Fibroblast of peridontal ligament (primary cell): ENCODE measurements around the gene SLC6A17.

Experiments used
- DNase-seq: peaks from one replicate; pipeline ENCODE4 v3.0.0-alpha.2; 2010; ENCODE audit errors: extremely low read depth

The SLC6A17 gene

DNA sequence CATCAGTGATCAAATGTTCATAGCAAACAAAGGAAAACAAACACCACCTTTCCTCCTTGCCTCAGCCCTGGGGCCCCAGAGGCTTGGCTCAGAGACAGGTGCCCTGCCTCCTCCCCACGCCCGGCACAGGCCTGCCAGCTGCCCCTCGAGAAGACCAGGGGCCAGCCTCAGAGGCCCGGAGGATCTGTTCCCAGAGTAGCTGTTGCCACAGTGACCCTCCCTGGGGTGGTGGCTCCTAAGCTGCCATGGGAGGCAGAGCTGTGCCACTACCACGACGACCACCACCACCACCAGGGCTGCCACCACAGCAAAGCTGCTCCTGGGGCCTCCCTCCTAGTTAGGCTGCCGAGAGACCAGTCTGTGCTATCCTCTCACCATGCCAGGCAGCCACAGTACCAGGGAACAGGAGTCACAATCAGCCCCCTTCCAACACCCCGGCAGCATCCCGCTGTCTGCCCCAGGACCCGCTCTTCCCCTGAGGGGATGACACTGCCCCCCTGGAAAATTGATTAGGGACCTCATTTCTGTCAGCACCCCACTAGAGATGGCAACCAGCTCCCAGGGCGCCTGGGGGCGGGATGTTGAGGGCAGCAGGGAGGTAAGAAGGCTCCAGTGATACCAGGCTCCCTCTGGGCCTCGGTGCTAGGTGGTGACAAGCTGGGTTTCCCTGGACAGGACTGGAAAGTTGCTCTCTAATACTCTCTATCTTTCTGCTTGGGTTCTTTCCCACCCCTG lies 90.3 kb downstream of the SLC6A17 start:
- no peak for DNase-seq

DNA sequence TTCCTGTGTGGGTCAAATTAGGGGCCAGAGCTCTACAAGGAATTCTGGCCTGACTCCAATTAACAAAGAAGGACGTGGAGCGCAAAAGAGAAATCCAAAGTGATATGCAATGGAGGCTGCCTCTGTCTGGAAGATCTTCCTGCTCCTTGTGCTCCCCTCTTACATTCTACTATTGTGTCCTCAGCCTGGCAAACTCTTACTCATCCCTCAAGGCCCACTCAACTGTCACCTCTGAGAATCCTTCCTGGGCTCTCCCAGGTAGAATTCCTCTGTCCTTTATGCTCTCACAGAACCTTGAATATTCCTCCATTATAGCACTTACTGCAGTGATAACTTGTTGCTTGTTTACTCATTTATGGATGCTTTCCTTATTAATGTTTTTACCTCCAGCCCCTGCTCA lies 91.2 kb downstream of the SLC6A17 start:
- DNase-seq: no peak

DNA sequence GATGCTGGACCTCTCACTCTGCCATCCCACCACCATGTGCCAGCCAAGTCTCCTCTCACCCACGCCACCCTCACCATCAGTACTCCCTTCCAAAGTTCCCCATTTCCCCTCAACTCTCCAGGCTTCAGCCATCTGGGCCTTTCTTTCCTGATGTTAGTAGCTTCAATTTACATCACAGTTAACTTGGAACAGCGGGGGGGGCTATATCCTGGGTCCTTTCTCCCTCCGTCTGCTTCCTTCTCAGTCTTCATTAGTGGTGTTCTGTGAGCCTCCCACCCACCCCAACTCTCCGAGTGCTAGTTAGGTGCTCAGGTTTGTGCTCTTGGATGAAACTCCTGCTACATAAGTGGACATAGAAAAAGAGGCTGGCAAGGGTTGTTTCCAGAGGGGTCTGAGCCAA lies 91.8 kb downstream of the SLC6A17 start:
- DNase-seq: no peak

DNA sequence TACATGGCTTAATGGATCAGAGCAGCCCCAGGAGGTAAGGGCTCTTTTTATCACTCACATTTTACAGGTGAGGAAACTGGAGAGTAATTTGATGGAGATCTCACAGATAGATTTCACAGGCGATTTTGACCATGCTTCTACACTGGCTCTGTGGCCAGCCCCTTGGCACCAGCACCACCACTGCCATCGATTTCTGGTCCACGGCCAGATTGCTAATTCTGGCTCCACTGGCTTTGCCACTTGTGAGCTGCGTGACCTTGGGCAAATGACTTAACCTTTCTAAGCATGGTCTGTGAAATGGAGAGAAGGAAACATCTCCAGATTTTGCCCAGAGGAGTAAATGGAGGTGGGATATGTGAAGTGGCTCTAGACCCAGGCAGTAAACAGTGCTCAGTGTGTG lies 92.4 kb downstream of the SLC6A17 start:
- DNase-seq: no peak

DNA sequence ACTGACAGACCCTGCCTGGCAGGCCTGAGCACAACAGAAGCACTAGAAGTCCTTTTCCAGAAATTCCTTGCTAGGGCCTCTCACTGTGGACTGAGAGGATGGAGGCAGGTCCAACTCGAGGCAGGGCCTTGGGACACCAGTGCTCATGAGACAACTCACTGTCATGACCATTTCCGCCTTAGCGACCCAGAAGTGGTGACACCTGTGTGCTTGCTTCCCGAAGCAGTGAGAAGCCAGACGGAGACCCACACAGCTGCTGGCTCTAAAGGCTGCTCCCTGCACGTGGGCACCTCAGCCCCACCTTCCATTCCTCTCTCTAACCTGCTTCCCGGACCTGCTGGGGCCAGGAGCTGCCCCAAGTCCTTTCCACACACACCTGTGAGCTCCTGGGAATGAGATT lies 92.9 kb downstream of the SLC6A17 start:
- no peak for DNase-seq

DNA sequence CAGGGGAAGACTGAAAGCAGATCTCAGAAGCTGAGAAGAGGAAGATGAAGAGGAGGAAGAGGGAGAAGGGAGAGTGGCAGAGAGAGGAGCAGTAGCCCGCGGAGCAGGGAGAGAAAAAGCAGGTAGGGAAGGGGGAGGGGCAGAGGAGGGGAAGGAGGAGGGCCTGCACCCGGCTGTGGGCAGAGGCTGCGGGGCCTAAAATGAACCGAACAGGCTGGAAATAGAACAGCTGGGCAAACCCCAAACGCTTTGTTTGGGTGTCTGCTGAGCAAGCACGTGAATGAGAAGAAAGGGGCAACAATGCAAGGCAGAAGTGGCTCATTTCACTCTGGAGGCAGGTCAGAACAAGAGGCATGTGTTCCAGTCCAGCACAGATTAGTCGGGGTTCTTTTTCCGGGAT lies 93.3 kb downstream of the SLC6A17 start:
- DNase-seq: no peak

DNA sequence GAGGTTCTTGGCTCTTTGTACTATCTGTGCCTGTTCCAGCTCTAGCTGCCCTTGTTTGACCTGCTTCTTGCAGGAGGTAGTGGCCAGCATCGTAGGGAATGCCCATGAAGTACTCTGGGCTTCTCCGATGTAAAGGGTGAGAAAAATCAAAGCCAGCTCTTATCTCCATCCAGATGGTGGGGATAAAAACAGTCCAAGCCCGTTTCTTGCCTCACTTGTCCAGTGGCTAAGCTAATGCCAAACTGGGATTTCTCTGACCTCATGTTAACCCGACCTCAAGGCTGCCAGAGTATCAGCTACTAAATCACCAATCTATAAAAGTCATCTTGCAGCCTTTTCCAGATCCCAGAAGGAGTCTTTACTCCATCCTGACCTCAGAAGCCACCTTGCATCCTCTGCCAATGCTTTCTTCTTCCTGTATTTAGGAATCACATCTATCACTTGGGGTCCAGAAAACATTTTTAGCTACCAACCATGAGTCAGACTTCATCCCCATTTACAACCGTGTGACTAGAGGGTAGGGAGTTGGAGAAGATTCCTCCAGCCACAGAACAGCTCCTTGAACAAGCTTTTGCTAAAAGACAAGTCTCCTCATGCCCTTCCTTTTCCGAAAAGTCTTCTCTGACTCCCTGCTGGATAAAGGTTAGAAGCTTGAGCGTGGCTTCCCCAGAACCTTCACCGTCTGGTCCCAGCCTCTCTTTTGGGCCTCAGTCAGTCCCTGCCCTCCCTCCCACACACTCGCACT lies 95.8 kb downstream of the SLC6A17 start:
- no peak for DNase-seq

DNA sequence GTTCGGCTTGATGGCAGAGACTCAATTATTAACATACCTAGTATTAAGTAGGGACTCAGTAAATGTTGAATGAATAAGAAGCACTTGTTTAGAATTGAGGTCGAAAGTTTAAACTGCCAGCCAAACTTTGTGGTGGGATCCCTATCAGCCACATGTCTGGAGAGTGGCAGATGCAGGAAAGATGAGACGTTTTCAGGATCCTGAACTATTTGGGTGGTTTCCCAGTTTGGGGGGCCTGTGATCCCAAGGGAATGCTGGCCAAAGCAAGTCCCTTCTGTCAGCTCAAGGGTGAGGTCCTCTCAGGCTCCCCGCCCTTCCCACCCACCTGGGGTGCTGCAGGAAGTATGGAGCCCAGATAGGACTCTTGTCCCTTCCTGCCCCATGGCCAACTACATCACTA lies 98.5 kb downstream of the SLC6A17 start:
- DNase-seq: no peak

DNA sequence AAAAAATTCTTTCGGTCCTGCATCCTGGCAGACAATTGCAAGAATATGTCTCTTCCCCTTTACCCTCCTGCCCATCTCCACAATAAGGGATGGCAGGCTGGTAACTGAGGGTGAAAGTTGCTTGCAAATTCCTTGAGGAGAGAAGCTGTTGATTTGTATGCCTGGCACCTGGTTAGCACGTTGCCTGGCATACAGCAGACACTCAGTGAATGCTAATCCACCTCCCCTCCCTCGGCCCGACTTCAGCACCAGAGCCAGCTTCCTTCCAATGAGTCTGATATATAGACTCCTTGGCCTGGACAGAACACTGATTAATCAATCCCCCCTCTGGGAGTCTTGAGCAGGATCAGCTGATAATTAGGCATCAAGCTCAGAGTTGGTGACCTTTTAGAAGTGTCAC lies 99.0 kb downstream of the SLC6A17 start:
- no peak for DNase-seq

DNA sequence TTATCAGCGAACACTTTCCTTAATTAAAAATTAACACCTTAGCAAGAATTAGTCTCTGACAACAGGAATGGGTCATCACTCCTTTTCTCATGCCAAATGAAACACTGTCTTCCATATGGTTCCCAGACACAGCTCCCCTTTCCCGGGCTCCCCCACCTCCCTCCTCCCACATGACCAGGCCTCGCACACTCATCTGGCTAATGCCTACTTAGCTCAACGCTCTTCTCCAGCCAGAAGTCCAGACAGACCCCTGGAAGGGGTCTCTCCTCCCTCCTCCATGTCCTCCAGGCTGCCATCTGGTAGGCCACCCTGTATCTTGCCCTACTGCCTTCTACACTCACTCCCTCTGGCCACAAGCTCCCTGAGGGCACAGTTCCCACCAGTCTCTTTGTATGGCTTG lies 99.7 kb downstream of the SLC6A17 start:
- DNase-seq: no peak

DNA sequence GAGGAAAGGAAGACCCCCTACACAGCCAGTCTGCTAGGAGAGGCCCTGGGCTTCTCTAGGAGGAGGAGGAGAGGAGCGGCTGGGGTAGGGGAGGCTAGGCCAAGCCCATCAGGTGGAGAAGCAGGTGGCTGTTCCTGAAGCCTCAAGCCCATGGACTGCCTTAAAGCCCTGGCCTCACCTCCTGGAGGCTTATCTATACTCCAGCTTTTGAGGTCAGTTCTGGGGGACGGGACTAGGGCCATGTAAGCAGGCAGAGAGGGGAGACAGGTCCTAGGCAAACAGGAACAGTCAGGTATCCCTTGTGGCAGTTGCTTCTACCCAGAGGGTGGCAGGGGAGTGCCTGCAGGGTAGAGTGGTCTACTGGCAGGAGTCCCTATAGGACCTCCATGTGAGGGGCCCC lies 100.5 kb downstream of the SLC6A17 start:
- DNase-seq: no peak
